ENCODE measurements around the gene KCTD19. TPM values are rescaled to one million over a fixed set of nuclear protein-coding genes. Genes with fewer than 3 reads are reported as not detected.

Gene KCTD19
- total and polyA plus RNA-seq, 4 donors, result 0.07 to 5.1 (median 0.32) TPM

GRCh38 chr16:67249178-67250044, 77.1 kb downstream of the KCTD19 start:
- no peak for TF ChIP-seq CTCF (IDR thresholded peaks at IDR 0.05; ENCODE audit: control extremely low read depth, extremely low read depth)
- no peaks in the 10 kb centered on the region for H3K9me3 ChIP-seq (ENCODE audit: control insufficient read depth in 4 of 4, insufficient read depth in 3 of 4, low read length in 3 of 4)
- H3K36me3 ChIP-seq (ENCODE audit: control insufficient read depth in 4 of 4, insufficient read depth in 4 of 4, low read length in 4 of 4), result peaks cover 0 to 14% (median 2%) of the 10 kb centered on the region in 4 donors
- no peaks in the 10 kb centered on the region for H3K27me3 ChIP-seq (ENCODE audit: control insufficient read depth in 3 of 3, insufficient read depth in 3 of 3, low read length in 2 of 3)
- H3K27ac ChIP-seq (ENCODE audit: low read depth in 1 of 2, low read length in 1 of 2), result no peak overlapping the region
- no peak for ATAC-seq (ENCODE audit: insufficient read depth, low FRiP score)
- WGBS, 2 donors, result 32 to 35% methylated on average over 22 of the region's 22 CpGs
- peak overlapping the region; percentile 5 for H3K4me3 ChIP-seq
- peak overlapping the region in 1 of 2 donors; percentile 24 for H3K9ac ChIP-seq (ENCODE audit: insufficient read depth in 1 of 2, low read length in 2 of 2)
- DNase-seq, result peak; percentile 45 to 70 (median 67)
- peaks cover 6 to 42% (median 16%) of the 10 kb centered on the region in 5 donors for H3K4me1 ChIP-seq (ENCODE audit: control insufficient read depth in 5 of 5, insufficient read depth in 5 of 5, low read length in 5 of 5)

- Histone ChIP-seq H3K4me3 (peak within 1 kb of the TSS; percentile 31), H3K36me3 (ENCODE audit: control insufficient read depth in 4 of 4, insufficient read depth in 4 of 4, low read length in 4 of 4) (peaks cover 0 to 20% (median 2%) of the 10 kb centered on the region in 4 donors), H3K9me3 (ENCODE audit: control insufficient read depth in 4 of 4, insufficient read depth in 3 of 4, low read length in 3 of 4) (no peaks in the 10 kb centered on the region), H3K27me3 (ENCODE audit: control insufficient read depth in 3 of 3, insufficient read depth in 3 of 3, low read length in 2 of 3) (no peaks in the 10 kb centered on the region), H3K27ac (ENCODE audit: low read depth in 1 of 2, low read length in 1 of 2) (peak within 1 kb of the TSS in 1 of 2 donors; percentile 12), H3K9ac (ENCODE audit: insufficient read depth in 1 of 2, low read length in 2 of 2) (peak within 1 kb of the TSS in 1 of 2 donors; percentile 24), H3K4me1 (ENCODE audit: control insufficient read depth in 5 of 5, insufficient read depth in 5 of 5, low read length in 5 of 5) (peaks cover 10 to 50% (median 24%) of the 10 kb centered on the region in 5 donors)
- 1% methylated on average over 54 to 75 of the region's 75 CpGs for WGBS, 2 donors
- no peak for TF ChIP-seq CTCF (IDR thresholded peaks at IDR 0.05; ENCODE audit: control extremely low read depth, extremely low read depth)
- DNase-seq, result peak; percentile 61 to 69 (median 65)
- ATAC-seq (ENCODE audit: insufficient read depth, low FRiP score), result no peak
Measured at GRCh38 chr16:67248401-67249177, 78.0 kb downstream of the KCTD19 start, which contains the start of gene SLC9A5. Gene SLC9A5 (plus strand): TSS chr16:67248979. CDS start chr16:67249015, 36 bp downstream.

- ATAC-seq (ENCODE audit: insufficient read depth, low FRiP score) (no peak), DNase-seq (no peak)
- H3K4me3 ChIP-seq, result peak overlapping the region; percentile 31
- H3K36me3 ChIP-seq (ENCODE audit: control insufficient read depth in 4 of 4, insufficient read depth in 4 of 4, low read length in 4 of 4), result peaks cover 0 to 20% (median 2%) of the 10 kb centered on the region in 4 donors
- peaks cover 10 to 56% (median 28%) of the 10 kb centered on the region in 5 donors for H3K4me1 ChIP-seq (ENCODE audit: control insufficient read depth in 5 of 5, insufficient read depth in 5 of 5, low read length in 5 of 5)
- WGBS, 2 donors, result 5 to 6% methylated on average over 7 of the region's 7 CpGs
- TF ChIP-seq CTCF (IDR thresholded peaks at IDR 0.05; ENCODE audit: control extremely low read depth, extremely low read depth), result no peak
- peak overlapping the region in 1 of 2 donors; percentile 23 for H3K9ac ChIP-seq (ENCODE audit: insufficient read depth in 1 of 2, low read length in 2 of 2)
- H3K27me3 ChIP-seq (ENCODE audit: control insufficient read depth in 3 of 3, insufficient read depth in 3 of 3, low read length in 2 of 3), result no peaks in the 10 kb centered on the region
- H3K9me3 ChIP-seq (ENCODE audit: control insufficient read depth in 4 of 4, insufficient read depth in 3 of 4, low read length in 3 of 4), result no peaks in the 10 kb centered on the region
- H3K27ac ChIP-seq (ENCODE audit: low read depth in 1 of 2, low read length in 1 of 2), result no peak overlapping the region
Measured at GRCh38 chr16:67248073-67248400, 78.5 kb downstream of the KCTD19 start.
